ENCODE results near the gene IL27RA.

The IL27RA gene

GRCh38 chr19:14089662-14090508 lies 58.3 kb downstream of the IL27RA start:
- DNase-seq: peak; percentile 61

DNA sequence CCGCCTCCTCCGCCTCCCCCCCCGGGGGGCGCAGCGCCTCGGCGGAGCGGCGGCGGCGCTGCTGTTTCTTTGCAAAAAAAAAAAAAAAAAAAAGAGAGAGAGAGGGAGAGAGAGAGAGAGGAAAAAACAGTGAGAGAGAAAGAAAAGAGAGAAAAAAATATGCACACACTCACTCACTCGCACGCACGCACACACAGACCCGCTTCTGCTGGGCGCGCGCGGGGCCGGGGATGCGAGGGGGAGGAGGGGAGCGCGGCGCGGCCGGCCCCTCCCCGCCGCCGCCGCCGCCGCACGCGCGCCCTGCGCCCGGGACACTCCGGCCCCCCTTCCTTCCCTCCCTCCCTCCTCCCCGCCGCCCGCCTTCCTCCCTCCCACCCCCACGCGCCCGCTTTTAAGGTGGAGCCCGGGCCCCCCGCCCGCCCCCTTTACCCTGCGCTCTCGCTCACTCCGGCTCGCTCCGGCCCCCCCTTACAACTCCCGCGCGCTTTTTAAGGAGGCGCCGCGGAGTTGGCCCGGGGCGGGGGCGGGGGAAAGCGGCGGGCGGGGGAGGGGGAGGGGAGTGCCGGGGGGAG lies 59.0 kb downstream of the IL27RA start, which contains the start of gene SAMD1:
Gene SAMD1 (minus strand): TSS at position 243 of the 572 bp plus-strand sequence.
- peak; percentile 95 for DNase-seq

DNA sequence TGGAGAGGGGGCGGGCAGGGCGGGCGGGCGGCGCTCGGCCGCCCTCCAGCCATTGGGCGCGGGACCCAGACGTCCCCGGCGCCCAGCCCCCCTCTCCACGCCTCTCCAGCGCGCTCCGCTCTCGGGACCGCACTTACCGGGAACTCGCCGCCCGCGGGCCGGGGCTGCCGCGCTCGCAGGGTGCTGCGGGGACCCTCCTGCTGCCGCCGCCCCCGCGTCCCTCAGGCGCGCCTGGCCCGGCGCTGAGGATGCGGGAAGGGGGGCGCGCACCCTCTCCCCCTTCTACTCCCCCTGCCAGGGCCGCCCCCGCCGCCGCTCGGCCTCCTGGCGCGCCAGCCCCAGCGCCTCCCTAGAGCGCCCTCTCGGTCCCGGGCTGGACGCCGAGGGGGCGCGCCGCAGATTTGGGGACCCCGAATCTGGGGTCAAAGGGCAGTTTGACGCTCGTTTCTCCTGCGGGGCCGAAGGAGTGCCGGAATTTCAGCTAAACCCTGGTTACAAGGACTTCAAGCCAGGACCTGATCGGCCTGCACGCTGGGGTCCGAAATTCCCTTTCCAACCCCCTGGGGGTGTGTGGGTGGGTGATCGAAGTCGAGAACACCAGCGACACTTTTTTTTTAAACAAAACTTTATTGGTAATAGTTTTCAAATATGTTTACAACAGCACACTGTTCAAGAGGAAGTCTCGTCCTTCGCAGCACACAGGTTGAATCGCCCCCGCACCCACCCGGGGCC lies 59.7 kb downstream of the IL27RA start:
- peak; percentile 72 for DNase-seq

DNA sequence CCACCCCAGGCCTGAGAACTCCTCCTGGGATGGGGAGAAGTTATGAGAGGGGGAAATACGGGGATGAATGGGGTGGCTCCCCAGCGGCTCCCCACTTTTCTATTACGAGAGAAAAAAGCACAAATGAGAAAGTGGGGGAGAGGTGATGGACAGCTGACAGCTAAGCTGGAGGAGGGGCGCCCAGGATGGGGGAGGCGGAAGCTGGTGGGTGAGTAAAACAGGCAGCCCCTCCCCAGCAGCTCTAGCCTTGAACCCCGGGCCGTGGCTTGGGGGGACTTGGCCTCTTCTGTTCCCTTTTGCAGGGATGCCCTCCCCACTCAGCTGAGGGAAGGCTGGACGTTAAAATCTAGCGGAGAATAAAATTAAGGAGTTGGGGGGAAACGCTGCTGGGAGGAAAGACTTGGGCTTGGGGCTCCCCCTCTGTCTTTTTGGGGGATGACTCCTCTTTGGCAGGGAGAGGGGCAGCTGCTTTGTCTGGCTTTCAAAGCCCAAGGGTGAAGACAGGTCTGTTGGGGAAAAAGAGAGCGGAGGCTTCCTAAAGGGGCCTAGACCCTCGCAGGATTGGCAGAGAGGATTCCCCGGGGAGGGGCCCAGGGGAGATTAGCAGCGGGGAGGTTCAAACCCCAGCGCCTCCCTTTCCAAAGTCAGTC lies 60.4 kb downstream of the IL27RA start:
- no peak for DNase-seq

DNA sequence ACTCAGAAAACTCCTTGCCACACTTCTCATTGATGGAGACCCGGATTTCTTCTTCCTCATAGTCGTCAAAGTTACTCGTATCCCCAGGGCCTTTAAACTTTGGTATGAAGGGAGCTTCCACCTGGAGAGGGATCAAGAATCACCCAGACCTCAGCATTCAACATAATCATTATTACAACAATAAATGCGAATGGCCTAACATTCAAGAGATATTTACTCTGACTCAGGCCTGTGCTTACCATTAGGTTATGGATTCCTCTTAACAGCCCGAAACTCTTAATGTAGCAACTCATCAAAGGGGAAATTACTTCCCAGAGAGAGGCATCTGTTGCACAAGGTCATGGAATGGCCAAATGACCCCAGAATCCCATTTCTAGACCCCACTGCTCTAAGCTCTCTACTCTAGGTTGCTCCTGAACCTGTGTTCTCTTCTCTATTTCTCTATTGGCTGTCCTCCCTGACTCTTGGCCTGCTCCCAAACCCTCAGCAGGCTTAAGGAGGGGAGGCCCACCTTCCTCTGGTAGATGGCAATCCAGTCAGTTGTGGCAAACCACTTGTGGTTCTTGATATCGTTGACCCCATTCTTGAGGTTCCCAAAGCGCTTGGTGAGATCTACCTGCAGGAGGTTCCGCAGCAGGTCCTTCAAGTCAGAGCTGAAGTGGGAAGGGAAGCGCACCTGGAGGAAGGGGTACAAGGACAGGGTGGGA lies 61.7 kb downstream of the IL27RA start:
- no peak for DNase-seq

DNA sequence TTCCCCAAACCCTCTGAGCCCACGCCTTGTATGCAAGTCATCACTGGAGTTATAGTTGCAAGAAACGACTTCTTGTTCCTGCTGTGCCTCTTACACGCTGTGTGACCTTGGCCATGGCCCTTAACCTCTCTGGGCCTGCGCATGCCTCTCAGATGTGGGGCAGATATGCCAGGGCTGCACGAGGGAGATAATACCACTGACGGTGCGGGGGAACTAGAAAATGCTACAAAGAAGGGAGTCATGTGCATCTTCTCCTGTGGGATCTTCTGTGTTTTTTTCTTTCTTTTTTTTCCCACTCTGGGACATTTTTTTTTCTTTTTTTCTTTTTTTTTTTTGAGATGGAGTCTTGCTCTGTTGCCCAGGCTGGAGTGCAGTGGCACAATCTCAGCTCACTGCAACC lies 63.3 kb downstream of the IL27RA start:
- DNase-seq: no peak

- DNase-seq: no peak
These were observed 64.9 kb downstream of the IL27RA start for GRCh38 chr19:14096272-14096992.

GRCh38 chr19:14097532-14098151 lies 66.1 kb downstream of the IL27RA start:
- no peak for DNase-seq

- DNase-seq: no peak
These were observed 69.5 kb downstream of the IL27RA start for GRCh38 chr19:14101003-14101545.

DNA sequence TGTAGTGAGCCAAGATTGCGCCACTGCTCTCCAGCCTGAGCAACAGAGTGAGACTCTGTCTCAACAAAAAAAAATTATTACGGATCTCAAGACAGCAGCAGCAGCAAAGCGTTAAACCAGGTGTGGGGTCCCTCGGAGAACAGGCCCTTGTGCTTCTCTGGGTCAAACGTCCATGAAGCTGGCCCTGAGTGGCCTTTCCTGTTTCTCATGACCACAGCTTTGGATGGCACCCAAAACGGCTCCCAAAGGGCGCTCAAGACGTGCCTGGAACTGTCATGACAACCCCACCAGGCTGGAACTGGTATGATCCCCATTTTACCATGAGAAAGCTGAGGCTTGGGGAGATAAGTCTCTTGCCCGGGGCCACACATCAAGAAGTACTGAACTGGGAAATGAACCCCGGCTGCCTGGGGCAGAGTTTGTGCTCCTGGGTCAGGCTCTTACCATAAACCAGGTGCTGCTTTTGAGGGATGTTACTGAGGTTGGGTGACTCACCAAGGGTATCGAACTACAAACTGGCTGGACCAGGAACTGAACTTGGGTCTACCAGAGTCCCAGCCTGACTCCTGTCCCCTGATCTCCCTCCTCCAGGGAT lies 70.6 kb downstream of the IL27RA start:
- DNase-seq: no peak

GRCh38 chr19:14102756-14103155 lies 71.2 kb downstream of the IL27RA start:
- no peak for DNase-seq

Measured in fibroblast of skin of scalp (primary cell).